ENCODE measurements around the gene STING1.

STING1 gene

GRCh38 chr5:139475865-139476617 lies 6.5 kb downstream of the STING1 start:
- H3K4me3 ChIP-seq (ENCODE audit: low read depth, low read length) = no peak overlapping the region
- TF ChIP-seq, protein P1, sequence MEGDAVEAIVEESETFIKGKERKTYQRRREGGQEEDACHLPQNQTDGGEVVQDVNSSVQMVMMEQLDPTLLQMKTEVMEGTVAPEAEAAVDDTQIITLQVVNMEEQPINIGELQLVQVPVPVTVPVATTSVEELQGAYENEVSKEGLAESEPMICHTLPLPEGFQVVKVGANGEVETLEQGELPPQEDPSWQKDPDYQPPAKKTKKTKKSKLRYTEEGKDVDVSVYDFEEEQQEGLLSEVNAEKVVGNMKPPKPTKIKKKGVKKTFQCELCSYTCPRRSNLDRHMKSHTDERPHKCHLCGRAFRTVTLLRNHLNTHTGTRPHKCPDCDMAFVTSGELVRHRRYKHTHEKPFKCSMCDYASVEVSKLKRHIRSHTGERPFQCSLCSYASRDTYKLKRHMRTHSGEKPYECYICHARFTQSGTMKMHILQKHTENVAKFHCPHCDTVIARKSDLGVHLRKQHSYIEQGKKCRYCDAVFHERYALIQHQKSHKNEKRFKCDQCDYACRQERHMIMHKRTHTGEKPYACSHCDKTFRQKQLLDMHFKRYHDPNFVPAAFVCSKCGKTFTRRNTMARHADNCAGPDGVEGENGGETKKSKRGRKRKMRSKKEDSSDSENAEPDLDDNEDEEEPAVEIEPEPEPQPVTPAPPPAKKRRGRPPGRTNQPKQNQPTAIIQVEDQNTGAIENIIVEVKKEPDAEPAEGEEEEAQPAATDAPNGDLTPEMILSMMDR (IDR thresholded peaks at IDR 0.05; ENCODE audit: control insufficient read depth, extremely low read depth, insufficient read depth) = no peak
- DNase-seq (ENCODE audit: low read depth) = no peak

DNA sequence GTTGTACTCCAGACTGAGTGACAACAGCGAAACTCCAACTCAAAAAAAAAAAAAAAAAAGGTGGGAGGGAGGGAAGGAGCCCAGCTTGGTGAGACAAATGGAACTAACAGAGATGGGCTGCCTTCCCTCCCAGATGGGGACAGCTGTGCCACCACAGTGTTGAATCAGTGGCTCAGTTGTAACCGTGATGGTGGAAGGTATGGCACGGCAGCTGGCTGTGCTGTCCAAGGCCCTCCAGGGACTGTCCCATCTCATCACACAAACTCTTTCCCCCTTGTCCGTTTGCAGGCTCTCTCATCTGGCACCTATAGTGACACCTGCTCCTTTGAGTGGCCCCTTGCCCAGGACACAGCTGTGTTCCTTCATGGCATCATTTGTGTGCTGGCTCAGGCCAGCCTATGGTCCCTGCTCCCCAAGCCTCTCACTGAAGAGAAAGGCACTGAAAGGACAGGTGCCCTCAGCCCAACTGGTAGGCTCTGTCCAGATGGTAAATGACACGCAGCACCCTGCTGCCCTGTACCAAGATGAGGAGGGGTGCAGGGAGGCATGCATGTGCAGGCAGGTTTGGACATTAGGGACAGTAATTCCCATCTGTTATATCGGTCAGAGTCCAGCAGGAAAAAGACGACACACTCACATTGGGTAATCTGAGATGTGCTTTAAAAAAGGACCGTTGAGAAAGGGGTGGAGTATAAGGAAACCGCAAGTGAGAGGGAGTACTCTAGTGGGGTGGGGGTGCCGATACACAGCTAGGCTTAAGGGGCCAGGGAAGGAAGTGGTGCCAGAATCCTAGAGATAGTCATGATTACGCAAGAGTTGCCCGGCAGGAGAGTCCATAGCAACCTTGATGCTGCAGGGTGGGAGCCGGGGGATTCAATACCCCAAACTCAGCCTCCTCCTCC lies 7.4 kb downstream of the STING1 start:
- H3K4me3 ChIP-seq (ENCODE audit: low read depth, low read length) = no peak overlapping the region
- DNase-seq (ENCODE audit: low read depth) = no peak
- TF ChIP-seq, protein P1 (IDR thresholded peaks at IDR 0.05; ENCODE audit: control insufficient read depth, extremely low read depth, insufficient read depth) = no peak

GRCh38 chr5:139473565-139473964 lies 9.0 kb downstream of the STING1 start:
- no peak for DNase-seq (ENCODE audit: low read depth)
- H3K4me3 ChIP-seq (ENCODE audit: low read depth, low read length) = no peak overlapping the region
- TF ChIP-seq, protein P1 (IDR thresholded peaks at IDR 0.05; ENCODE audit: control insufficient read depth, extremely low read depth, insufficient read depth) = no peak

- TF ChIP-seq, protein P1 (IDR thresholded peaks at IDR 0.05; ENCODE audit: control insufficient read depth, extremely low read depth, insufficient read depth) = no peak
- DNase-seq (ENCODE audit: low read depth) = no peak
- no peak overlapping the region for H3K4me3 ChIP-seq (ENCODE audit: low read depth, low read length)
Observed at GRCh38 chr5:139473105-139473504, 9.5 kb downstream of the STING1 start.

- no peak for DNase-seq (ENCODE audit: low read depth)
- H3K4me3 ChIP-seq (ENCODE audit: low read depth, low read length) = no peak overlapping the region
- TF ChIP-seq, protein P1 (IDR thresholded peaks at IDR 0.05; ENCODE audit: control insufficient read depth, extremely low read depth, insufficient read depth) = no peak
Observed at GRCh38 chr5:139472386-139473030, 10.1 kb downstream of the STING1 start.

DNA sequence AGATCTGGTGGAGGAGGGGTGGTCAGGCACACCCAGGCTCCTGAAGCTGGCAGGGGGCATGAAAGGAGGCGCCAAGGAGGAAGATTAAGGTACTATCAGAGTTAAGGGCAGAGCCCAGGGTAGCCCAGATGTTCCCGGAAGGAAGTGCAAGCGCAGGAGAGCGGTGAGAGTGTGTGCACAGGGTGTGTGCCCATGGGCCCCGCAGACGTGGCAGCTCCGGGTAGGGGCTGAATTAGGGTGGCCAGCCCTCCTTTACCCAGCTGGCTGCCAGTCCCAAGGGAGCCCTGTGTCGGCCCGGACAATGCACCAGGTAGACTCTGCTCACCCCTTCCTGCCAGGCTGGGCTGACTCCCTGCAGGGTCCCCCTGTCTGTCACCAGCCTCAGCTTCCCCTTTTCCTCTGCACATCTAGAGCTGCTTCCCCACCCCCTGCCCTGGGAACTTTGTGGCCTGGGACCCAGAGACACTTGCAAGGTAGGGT lies 11.7 kb downstream of the STING1 start, which contains the start of gene SMIM33:
TSS of gene SMIM33 (plus strand) at position 184 of the 480 bp plus-strand sequence. CDS start at position 302, 118 bp downstream.
- no peak within 1 kb of the TSS for H3K4me3 ChIP-seq (ENCODE audit: low read depth, low read length)
- TF ChIP-seq, protein P1 (IDR thresholded peaks at IDR 0.05; ENCODE audit: control insufficient read depth, extremely low read depth, insufficient read depth) = no peak
- no peak for DNase-seq (ENCODE audit: low read depth)

Data from LNCaP clone FGC (cell line).